Activated CD4-positive, alpha-beta T cell treated with anti-CD3 and anti-CD28 coated beads, Interleukin-10, Interleukin-2, amounts not matched to agents 100 ng/mL and 50 ng/mL, durations not matched to agents 16 hours and 8 hours (primary cell): ENCODE data around the gene FUNDC1.
"Not testable (repeated sequence)": the region's sequence is repeated elsewhere in the genome, so short reads cannot be mapped to it uniquely, and the experiment has no call there.

ENCODE experiments used
- DNase-seq: peaks from one replicate; pipeline ENCODE4 v3.0.0-alpha.2; 2020

The FUNDC1 gene, protein sequence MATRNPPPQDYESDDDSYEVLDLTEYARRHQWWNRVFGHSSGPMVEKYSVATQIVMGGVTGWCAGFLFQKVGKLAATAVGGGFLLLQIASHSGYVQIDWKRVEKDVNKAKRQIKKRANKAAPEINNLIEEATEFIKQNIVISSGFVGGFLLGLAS

DNA sequence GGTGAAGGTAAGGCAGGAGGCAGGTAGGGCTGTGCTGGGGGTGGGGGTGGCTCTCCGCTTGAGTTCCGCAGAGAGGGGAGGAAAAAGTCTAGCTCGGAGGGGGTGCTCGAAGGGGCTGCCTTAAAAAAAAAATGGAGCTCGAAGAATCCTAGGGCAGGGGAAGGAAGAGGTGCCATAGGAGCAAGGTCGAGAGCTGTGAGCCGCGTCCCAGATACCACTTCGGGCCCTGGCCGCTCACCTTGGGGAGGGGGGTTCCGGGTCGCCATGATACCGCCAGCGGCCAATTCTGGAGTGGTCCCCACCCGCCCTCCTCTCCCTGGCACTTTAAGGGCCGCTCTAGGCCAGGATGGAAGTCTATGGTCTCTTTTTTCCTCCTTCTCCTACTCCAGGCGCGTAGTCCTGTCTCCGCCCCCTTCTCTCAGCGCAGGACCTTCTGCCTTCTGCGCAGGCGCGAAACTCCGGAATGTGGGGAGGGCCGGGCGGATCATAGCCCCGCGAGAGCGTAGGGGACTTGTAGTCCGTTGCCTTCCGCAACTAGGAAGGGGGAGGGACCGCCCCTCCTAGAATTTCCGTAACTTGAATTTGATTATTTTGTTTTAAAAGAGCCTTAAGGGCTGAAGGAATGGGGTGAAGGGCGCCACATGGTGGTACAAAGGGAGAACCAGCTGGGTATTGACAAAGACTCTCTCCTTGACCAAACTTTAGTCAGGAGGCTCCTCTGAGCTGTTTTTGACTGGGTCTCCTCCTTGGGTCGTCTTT lies at the start of gene FUNDC1:
Gene FUNDC1, minus strand, starts transcription at position 293 of the 759 bp plus-strand sequence. Its CDS starts 27 bp downstream, at position 266.
- peak; percentile 96 for DNase-seq

DNA sequence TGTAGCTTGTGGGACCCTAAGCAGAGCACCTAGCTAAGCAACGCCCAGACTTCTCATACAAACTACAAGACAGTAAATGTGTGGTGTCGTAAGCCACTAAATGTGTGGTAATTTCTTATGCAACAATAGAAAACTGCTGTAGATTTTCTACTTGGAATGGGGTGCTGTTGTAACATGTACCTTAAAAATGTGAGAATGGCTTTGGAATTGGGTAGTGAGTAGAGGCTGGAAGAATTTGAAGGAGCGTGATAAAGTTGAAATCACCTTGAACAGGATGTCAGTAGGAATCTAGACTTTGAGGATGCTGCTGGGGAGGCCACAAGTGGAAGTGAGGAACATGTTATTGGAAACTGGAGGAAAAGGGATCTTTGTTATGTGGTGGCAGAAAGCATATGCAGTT lies 43.2 kb upstream of the FUNDC1 start:
- no peak for DNase-seq

DNA sequence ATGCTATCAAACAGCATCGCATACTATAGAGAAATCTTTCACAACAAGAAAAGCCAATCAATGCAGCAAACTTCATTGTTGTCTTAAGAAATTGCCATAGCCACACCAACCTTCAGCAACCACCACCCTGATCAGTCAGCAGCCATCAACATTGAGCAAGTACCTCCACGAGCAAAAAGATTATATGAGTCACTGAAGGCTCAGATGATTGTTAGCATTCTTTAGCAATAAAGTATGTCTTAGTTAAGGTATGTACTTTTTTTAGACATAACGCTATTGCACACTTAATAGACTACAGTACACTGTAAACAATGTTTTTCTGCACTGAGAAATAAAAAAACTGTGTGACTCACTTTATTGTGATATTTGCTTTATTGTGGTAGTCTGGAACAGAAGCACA lies 37.8 kb upstream of the FUNDC1 start:
- no peak for DNase-seq

DNA sequence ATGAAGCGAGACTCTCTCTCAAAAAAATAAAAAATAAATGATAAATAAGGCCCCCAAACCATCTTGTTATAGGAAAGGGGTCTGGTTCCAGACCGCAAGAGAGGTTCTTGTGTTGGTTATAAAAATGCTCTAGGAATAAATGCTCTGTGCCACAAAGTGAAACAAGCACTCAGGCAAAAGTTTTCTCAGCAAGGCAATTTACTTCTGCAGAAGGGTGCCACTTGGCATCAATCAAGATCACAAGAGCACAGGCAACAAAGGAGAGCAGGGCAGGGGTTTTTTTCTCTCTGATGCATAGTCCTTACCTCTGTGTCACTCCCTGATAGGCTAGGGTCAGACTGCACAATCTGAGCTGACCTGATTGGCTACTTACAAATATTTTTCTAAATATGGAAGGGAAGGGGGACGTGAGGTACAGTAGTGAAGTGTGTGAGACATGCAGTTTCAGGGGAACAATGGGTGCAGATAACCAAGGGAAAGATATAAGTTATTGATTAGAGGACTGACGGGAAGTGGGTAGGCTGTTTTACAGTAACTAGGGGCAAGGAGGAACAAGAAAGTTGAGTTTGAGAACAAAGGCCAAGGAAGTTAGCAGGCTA lies 29.8 kb upstream of the FUNDC1 start:
- no peak for DNase-seq

GRCh38 chrX:44570522-44570921 lies 27.9 kb upstream of the FUNDC1 start:
- DNase-seq: peak; percentile 5

- DNase-seq: no peak
These were observed 26.5 kb upstream of the FUNDC1 start for GRCh38 chrX:44569122-44569521.

GRCh38 chrX:44568196-44568595 lies 25.5 kb upstream of the FUNDC1 start:
- DNase-seq: no peak

DNA sequence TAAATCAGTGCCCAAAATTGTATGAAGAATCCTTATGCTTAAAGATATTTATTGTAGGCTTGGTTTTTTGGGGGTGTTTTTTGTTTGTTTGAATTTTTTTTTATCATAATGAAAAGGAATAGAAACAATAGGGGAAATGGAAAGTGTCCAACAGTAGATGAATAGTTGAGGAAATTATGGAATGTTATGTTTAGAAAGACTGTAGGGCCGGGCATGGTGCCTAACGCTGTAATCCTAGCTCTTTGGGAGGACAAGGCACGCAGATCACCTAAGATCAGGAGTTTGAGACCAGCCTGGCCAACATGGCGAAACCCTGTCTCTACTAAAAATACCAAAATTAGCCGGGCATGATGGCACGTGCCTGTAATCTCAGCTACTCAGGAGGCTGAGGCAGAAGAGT lies 19.2 kb upstream of the FUNDC1 start:
- not testable (repeated sequence) for DNase-seq

DNA sequence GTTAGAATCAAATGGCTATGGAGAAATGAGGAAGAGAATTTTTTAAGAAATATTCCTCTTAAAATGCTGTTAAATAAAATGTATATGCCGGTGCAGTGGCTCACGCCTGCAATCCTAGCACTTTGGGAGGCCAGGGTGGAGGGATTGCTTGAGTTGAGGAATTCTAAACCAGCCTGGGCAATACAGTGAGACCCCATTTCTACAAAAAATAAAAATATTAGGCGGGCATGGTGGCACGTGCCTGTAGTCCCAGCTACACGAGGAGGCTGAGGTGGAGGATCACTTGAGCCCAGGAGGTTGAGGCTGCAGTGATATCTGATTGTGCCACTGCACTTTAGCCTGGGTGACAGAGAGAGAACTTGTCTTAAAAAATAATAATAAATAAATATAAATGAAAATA lies 7.9 kb upstream of the FUNDC1 start:
- DNase-seq: no peak

- not testable (repeated sequence) for DNase-seq
These were observed 2.8 kb upstream of the FUNDC1 start for GRCh38 chrX:44545454-44545853.

GRCh38 chrX:44544036-44544435 lies 1.4 kb upstream of the FUNDC1 start:
- no peak for DNase-seq

- no peak for DNase-seq
These were observed 6.5 kb downstream of the FUNDC1 start for GRCh38 chrX:44536198-44536597.

GRCh38 chrX:44529310-44529709 lies 13.3 kb downstream of the FUNDC1 start:
- no peak for DNase-seq

- no peak for DNase-seq
These were observed 28.4 kb downstream of the FUNDC1 start for GRCh38 chrX:44514272-44514671.

DNA sequence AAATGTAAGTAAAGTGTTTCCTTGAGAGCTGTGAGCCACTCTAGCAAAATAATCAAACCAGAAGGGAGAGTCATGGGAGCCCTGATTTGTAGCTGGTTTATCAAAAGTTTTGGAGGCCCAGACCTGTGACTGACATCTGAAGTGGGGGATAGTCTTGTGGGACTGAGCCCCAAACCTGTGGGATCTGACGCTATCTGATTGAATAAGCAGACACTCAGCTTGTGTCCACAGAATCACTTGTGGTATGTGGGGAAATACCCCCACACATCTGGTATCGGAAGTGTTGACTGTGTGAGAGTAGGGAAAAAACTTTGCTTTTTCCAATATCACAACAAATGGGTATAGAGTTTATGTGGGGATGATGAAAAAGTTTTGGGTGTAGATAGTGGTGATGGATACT lies 35.4 kb downstream of the FUNDC1 start:
- peak; percentile 45 for DNase-seq

- DNase-seq: no peak
These were observed 36.0 kb downstream of the FUNDC1 start for GRCh38 chrX:44506678-44507077.

GRCh38 chrX:44503560-44503959 lies 39.1 kb downstream of the FUNDC1 start:
- DNase-seq: no peak

DNA sequence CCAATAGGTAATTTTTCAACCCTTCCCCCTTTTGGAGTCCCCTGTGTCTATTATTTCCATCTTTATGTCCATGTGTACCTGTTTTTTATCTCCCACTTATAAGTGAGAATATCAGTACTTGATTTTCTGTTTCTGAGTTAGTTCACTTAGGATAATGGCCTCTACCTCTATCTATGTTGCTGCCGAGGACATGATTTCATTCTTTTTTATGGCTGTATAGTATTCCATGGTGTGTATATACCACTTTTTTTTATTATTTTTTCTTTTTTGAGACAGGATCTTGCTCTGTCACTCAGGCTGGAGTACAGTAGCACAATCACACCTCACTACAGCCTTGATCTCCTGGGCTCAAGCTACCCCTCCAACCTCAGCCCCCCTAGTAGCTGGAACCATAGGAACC lies 47.6 kb downstream of the FUNDC1 start:
- no peak for DNase-seq

DNA sequence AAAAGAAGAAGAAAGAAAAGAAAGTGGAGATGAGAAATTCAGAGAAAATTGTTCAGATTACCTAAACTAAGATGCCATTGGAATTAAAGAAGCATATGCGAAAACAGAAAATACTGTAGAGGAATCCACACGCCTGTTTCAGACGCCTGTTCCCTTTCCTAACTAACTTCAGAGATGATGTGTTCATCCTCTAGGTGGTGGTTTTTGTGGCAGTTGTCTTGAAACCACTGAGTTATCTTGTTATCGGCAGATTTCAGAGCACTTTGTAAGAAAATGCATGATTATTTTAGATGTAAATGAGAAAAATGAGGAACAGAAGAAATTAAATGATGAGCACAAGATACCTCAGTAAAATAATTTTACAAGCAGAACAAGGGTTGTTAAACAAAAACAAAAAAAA lies 48.3 kb downstream of the FUNDC1 start:
- peak; percentile 37 for DNase-seq

- DNase-seq: no peak
These were observed 53.1 kb downstream of the FUNDC1 start for GRCh38 chrX:44489515-44489914.

GRCh38 chrX:44484607-44485146 lies 58.0 kb downstream of the FUNDC1 start:
- no peak for DNase-seq

- DNase-seq: no peak
These were observed 58.6 kb downstream of the FUNDC1 start for GRCh38 chrX:44483965-44484606.

- no peak for DNase-seq
These were observed 60.1 kb downstream of the FUNDC1 start for GRCh38 chrX:44482575-44482974.

- DNase-seq: no peak
These were observed 62.1 kb downstream of the FUNDC1 start for GRCh38 chrX:44480591-44480990.
